Suprapubic skin (tissue), 4 donors: ENCODE measurements around the gene RSPO3. TPM values are rescaled to one million over a fixed set of nuclear protein-coding genes. Genes with fewer than 3 reads are reported as not detected.

ENCODE experiments used
- DNase-seq, 2 donors: peaks; one replicate each; pipeline ENCODE4 v3.0.0-alpha.2; 2019; ENCODE audit warnings: low spot score in 2 of 2
- H3K27ac ChIP-seq: fragments of 200-600 bp; sonication (generic); one replicate; pipeline ENCODE4 v1.5.1; 2019
- H3K27me3 ChIP-seq: fragments of 200-600 bp; sonication (generic); one replicate; pipeline ENCODE4 v1.5.1; 2019
- H3K36me3 ChIP-seq: fragments of 200-600 bp; sonication (generic); one replicate; pipeline ENCODE4 v1.5.1; 2019
- H3K4me1 ChIP-seq: fragments of 200-600 bp; sonication (generic); one replicate; pipeline ENCODE4 v1.5.1; 2019
- H3K4me3 ChIP-seq: fragments of 200-600 bp; sonication (generic); one replicate; pipeline ENCODE4 v1.5.1; 2019; ENCODE audit warnings: mild to moderate bottlenecking
- H3K9me3 ChIP-seq: fragments of 200-600 bp; sonication (generic); one replicate; pipeline ENCODE4 v1.5.1; 2019
- EP300 ChIP-seq: sonication (generic); formaldehyde crosslinking; IDR thresholded peaks from one replicate; pipeline ENCODE4 v1.6.1; 2017; ENCODE audit warnings: antibody characterized with exemption
- POLR2A ChIP-seq, 2 donors: fragments of 450-650 bp; IDR thresholded peaks; one replicate each; pipeline ENCODE4 v1.6.1; 2017; ENCODE audit warnings: antibody characterized with exemption in 2 of 2, mild to moderate bottlenecking in 2 of 2, moderate library complexity in 2 of 2
- POLR2AphosphoS5 ChIP-seq, 3 donors: sonication (generic); formaldehyde crosslinking; IDR thresholded peaks; one replicate each; pipeline ENCODE4 v1.6.1; 2017; ENCODE audit warnings: antibody characterized with exemption in 3 of 3
- WGBS: methylation state at CpG from one replicate; pipeline ENCODE4 v1.1.5; 2018; 5-methylcytosine and 5-hydroxymethylcytosine counted together
- total RNA-seq, 4 donors: library from RNA; depleted of rRNA; stranded (reverse); fragments of >200 nt; gene quantifications; one replicate each; pipeline ENCODE4 v1.1.0, GENCODE V29; 2016
- TF ChIP-seq, protein P1 (sequence below), 2 donors: fragments of 200-600 bp in 1 of 2; fragments of 450-650 bp in 1 of 2; sonication (generic) in 1 of 2; IDR thresholded peaks; one replicate each; pipeline ENCODE4 v1.5.1; 2016 to 2019; ENCODE audit warnings: antibody characterized with exemption in 2 of 2, mild to moderate bottlenecking in 1 of 2, moderate library complexity in 1 of 2

Gene RSPO3
- total RNA-seq, 4 donors from 2014 or later = 0.39 to 3.2 (median 1.1) TPM

DNA sequence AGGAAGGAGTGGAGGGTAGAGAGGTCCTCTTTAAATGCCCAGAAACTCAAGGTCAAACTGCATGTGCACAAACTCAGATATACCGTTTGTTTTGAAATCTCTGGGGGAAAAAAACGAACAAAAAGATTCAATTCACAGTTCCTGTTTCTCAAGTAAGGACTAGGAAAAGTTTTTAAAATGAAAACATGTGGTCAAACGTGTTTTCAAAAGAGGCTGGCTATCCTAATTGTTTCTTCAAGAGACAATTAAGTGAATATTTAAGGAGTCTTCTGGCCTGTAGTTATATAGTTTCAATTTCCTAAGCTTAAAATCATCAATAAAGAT, 3.1 kb downstream of the RSPO3 start:
- no peak for DNase-seq
- Histone ChIP-seq H3K27ac (no peak overlapping the region), H3K9me3 (no peaks in the 10 kb centered on the region), H3K4me3 (no peak overlapping the region), H3K36me3 (no peaks in the 10 kb centered on the region), H3K4me1 (peaks cover 33% of the 10 kb centered on the region), H3K27me3 (peaks cover 52% of the 10 kb centered on the region)
- WGBS = 23% methylated on average over 3 of the region's 3 CpGs
- no peak for TF ChIP-seq POLR2A (IDR thresholded peaks at IDR 0.05)
- no peak for TF ChIP-seq EP300

DNA sequence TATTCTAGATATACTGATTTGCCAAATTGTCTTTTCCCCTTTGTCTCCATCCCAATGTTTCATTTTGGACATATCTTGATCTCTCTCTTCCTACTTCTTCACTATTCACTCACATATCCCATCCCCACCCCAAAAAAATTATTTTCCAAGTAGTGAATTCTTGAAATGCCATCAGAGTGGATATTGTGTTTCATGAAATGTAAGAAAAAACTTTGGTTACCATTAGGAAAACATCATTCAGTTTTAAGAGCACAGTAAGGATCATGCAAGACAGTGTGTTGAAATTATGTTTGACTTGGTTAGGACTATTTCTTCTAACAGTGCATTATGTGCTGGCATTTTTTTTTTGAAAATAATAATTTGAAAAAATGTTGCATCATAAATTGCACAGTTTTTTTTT, 5.7 kb downstream of the RSPO3 start:
- no peak overlapping the region for H3K27ac ChIP-seq
- H3K4me3 ChIP-seq = no peak overlapping the region
- no peaks in the 10 kb centered on the region for H3K9me3 ChIP-seq
- no peak for TF ChIP-seq POLR2A (IDR thresholded peaks at IDR 0.05)
- TF ChIP-seq, protein P1, sequence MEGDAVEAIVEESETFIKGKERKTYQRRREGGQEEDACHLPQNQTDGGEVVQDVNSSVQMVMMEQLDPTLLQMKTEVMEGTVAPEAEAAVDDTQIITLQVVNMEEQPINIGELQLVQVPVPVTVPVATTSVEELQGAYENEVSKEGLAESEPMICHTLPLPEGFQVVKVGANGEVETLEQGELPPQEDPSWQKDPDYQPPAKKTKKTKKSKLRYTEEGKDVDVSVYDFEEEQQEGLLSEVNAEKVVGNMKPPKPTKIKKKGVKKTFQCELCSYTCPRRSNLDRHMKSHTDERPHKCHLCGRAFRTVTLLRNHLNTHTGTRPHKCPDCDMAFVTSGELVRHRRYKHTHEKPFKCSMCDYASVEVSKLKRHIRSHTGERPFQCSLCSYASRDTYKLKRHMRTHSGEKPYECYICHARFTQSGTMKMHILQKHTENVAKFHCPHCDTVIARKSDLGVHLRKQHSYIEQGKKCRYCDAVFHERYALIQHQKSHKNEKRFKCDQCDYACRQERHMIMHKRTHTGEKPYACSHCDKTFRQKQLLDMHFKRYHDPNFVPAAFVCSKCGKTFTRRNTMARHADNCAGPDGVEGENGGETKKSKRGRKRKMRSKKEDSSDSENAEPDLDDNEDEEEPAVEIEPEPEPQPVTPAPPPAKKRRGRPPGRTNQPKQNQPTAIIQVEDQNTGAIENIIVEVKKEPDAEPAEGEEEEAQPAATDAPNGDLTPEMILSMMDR (IDR thresholded peaks at IDR 0.05) = no peak
- no peak for TF ChIP-seq EP300
- no peak for TF ChIP-seq POLR2AphosphoS5 (IDR thresholded peaks at IDR 0.05)
- no peak for DNase-seq
- H3K27me3 ChIP-seq = peaks cover 28% of the 10 kb centered on the region
- H3K36me3 ChIP-seq = no peaks in the 10 kb centered on the region
- H3K4me1 ChIP-seq = peaks cover 24% of the 10 kb centered on the region

DNA sequence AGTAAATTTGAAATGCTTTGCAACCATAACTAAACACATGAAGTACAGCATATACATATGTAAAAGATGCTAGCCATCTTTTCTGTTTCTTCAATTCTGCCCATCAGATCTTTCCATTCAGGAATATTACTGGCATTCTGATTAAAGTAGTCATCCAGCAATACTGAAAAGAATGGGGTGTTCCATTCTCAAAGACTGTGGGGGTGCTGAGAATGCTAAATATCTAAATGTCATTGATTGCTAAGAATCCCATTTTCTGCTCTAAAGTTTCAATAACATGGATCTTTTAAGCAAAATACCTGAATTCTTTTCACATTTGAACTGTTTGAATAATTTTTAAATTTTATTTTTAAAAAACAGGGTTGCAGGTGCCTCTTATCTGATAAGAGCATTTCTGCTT, 6.2 kb downstream of the RSPO3 start:
- no peak for DNase-seq
- Histone ChIP-seq H3K4me1 (peaks cover 18% of the 10 kb centered on the region), H3K27me3 (peaks cover 23% of the 10 kb centered on the region), H3K27ac (no peak overlapping the region), H3K4me3 (no peak overlapping the region), H3K9me3 (no peaks in the 10 kb centered on the region), H3K36me3 (no peaks in the 10 kb centered on the region)
- no peak for TF ChIP-seq POLR2A (IDR thresholded peaks at IDR 0.05)
- TF ChIP-seq POLR2AphosphoS5 (IDR thresholded peaks at IDR 0.05) = no peak
- TF ChIP-seq, protein P1 (IDR thresholded peaks at IDR 0.05) = no peak
- TF ChIP-seq EP300 = no peak

DNA sequence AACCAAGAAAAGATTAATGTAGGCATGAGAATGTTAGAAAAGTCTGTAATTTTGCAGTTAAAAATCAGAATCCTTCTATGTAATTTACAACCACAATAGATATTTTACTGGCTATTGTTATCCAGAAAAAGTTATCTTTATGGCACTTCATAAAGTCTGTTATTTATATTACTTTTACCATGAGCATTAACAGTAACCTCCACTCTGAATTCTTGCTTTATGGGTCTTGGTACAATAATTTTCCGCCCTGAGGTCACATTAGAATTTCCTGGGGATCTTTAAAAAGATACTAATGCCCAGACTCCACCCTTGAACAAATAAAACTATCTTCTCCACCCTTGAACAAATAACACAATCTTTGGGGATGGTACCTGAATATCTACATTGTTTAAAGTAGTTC, 9.6 kb downstream of the RSPO3 start:
- 71% methylated on average over 1 of the region's 1 CpG for WGBS
- TF ChIP-seq POLR2AphosphoS5 (IDR thresholded peaks at IDR 0.05) = no peak
- TF ChIP-seq, protein P1 (IDR thresholded peaks at IDR 0.05) = no peak
- TF ChIP-seq POLR2A (IDR thresholded peaks at IDR 0.05) = no peak
- TF ChIP-seq EP300 = no peak
- Histone ChIP-seq H3K4me3 (no peak overlapping the region), H3K27me3 (no peaks in the 10 kb centered on the region), H3K9me3 (no peaks in the 10 kb centered on the region), H3K36me3 (no peaks in the 10 kb centered on the region), H3K27ac (no peak overlapping the region), H3K4me1 (no peaks in the 10 kb centered on the region)
- no peak for DNase-seq

DNA sequence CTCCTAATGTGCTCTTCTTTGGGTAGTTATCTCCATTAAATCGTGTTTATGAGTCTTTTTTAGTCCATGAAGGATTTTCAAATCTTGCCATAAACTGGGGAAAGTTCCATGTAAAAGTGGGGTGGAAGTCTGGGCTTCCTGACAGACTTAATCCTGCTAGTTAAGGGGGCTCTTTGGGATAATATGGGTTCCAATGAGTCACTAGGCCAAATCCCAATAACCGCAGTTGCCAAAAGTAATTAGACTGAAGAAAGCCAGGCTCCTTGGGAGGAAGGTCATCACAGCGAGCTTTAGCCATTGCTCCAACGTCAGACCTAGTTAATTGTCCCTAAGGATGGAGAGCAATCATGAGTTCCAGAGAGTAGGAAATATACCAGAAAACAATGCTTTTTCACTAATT, 10.8 kb downstream of the RSPO3 start:
- WGBS = 86% methylated on average over 4 of the region's 4 CpGs
- no peak overlapping the region for H3K27ac ChIP-seq

DNA sequence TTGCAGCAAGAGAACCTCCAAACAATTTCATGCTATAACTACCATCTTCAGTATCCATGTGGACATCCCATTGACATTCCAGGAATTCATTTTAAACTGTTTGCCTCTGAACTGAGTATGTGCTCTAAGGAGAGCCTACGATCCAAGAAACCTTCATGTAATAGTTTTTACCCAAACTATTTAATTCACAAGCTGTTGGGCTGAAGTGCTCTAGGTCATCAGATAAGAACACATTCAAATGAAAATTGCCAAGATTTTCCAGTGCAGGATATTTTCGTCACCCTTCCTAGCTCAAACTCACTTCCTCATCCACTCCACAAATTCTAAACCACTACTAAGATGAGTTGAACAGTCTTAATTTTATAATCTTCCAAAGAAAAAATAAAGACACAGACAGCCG, 12.8 kb downstream of the RSPO3 start:
- Histone ChIP-seq H3K4me3 (no peak overlapping the region), H3K27me3 (no peaks in the 10 kb centered on the region), H3K9me3 (no peaks in the 10 kb centered on the region), H3K4me1 (no peaks in the 10 kb centered on the region), H3K36me3 (no peaks in the 10 kb centered on the region), H3K27ac (no peak overlapping the region)
- DNase-seq = no peak
- 63% methylated on average over 3 of the region's 3 CpGs for WGBS
- TF ChIP-seq POLR2AphosphoS5 (IDR thresholded peaks at IDR 0.05) = no peak
- no peak for TF ChIP-seq EP300
- no peak for TF ChIP-seq POLR2A (IDR thresholded peaks at IDR 0.05)
- TF ChIP-seq, protein P1 (IDR thresholded peaks at IDR 0.05) = no peak

More for the DNA sequence above, 10.8 kb downstream of the RSPO3 start:
- Histone ChIP-seq H3K4me3 (no peak overlapping the region), H3K36me3 (no peaks in the 10 kb centered on the region), H3K9me3 (no peaks in the 10 kb centered on the region), H3K27me3 (no peaks in the 10 kb centered on the region), H3K4me1 (no peaks in the 10 kb centered on the region)
- DNase-seq = no peak
- TF ChIP-seq EP300 (no peak), POLR2AphosphoS5 (IDR thresholded peaks at IDR 0.05) (no peak), POLR2A (IDR thresholded peaks at IDR 0.05) (no peak)
- TF ChIP-seq, protein P1 (IDR thresholded peaks at IDR 0.05) = no peak
